HepG2 (cell line): ENCODE measurements around the gene ZNF23. TPM values are rescaled to one million over a fixed set of nuclear protein-coding genes. Genes with fewer than 3 reads are reported as not detected.

Experiments
- GTF2F1 ChIP-seq: fragments of 150-350 bp; IDR thresholded peaks from 2 replicates; pipeline ENCODE4 v1.6.1; 2014; ENCODE audit warnings: low read length
- MED13 ChIP-seq: sonication (generic); formaldehyde crosslinking; IDR thresholded peaks from 2 replicates; pipeline ENCODE4 v1.5.0; 2020; ENCODE audit warnings: missing genetic modification reagents
- MXD4 ChIP-seq: IDR thresholded peaks from 2 replicates; pipeline ENCODE4 v1.6.1; 2016; ENCODE audit warnings: mild to moderate bottlenecking, missing biosample characterization, missing genetic modification reagents
- NCOR1 ChIP-seq: fragments of 200-600 bp; sonication (generic); IDR thresholded peaks from 2 replicates; pipeline ENCODE4 v1.7.0; 2017; ENCODE audit warnings: antibody characterized with exemption, low read length, borderline replicate concordance
- NFIC ChIP-seq: IDR thresholded peaks from 2 replicates; pipeline ENCODE4 v1.6.1; 2012; ENCODE audit warnings: mild to moderate bottlenecking, low read length, inconsistent platforms
- NFKBIZ ChIP-seq: IDR thresholded peaks from 2 replicates; pipeline ENCODE4 v1.6.1; 2018; ENCODE audit warnings: missing genetic modification reagents, missing compliant biosample characterization
- NR2F1 ChIP-seq, 2 experiments: fragments of 450-650 bp in 1 of 2; formaldehyde crosslinking in 1 of 2; IDR thresholded peaks; 2 replicates each; pipeline versions ENCODE4 v1.5.0 to v1.6.1; 2016 to 2020; ENCODE audit warnings: mild to moderate bottlenecking in 1 of 2, missing compliant biosample characterization in 1 of 2, missing genetic modification reagents in 1 of 2, moderate library complexity in 1 of 2
- POLR2AphosphoS2 ChIP-seq: IDR thresholded peaks from 2 replicates; pipeline ENCODE4 v1.6.1; 2011; ENCODE audit warnings: low read depth, low read length, improper control_type of control experiment
- POLR2AphosphoS5 ChIP-seq: IDR thresholded peaks from 2 replicates; pipeline ENCODE4 v1.6.1; 2012; ENCODE audit warnings: low read depth, low read length
- RBFOX2 ChIP-seq: fragments of 200-400 bp; formaldehyde crosslinking; IDR thresholded peaks from 2 replicates; pipeline ENCODE4 v1.6.1; 2017; ENCODE audit warnings: low read depth, mild to moderate bottlenecking, low read length
- RELA ChIP-seq: sonication (generic); formaldehyde crosslinking; IDR thresholded peaks from 2 replicates; pipeline ENCODE4 v1.4.0; 2020; ENCODE audit warnings: missing genetic modification reagents
- ZNF136 ChIP-seq: sonication (generic); formaldehyde crosslinking; IDR thresholded peaks from 2 replicates; pipeline ENCODE4 v1.8.1; 2022; ENCODE audit warnings: low read depth, mild to moderate bottlenecking, moderate library complexity, missing genetic modification reagents
- ZNF160 ChIP-seq: sonication (generic); formaldehyde crosslinking; IDR thresholded peaks from 2 replicates; pipeline ENCODE4 v1.8.0; 2022; ENCODE audit warnings: mild to moderate bottlenecking, inconsistent platforms, missing genetic modification reagents
- ZNF33B ChIP-seq: sonication (generic); formaldehyde crosslinking; IDR thresholded peaks from 2 replicates; pipeline ENCODE4 v1.5.1; 2020; ENCODE audit warnings: mild to moderate bottlenecking, missing genetic modification reagents
- ZNF549 ChIP-seq: sonication (generic); formaldehyde crosslinking; IDR thresholded peaks from 2 replicates; pipeline ENCODE4 v1.5.0; 2020; ENCODE audit warnings: missing genetic modification reagents
- ZNF567 ChIP-seq: sonication (generic); formaldehyde crosslinking; IDR thresholded peaks from 2 replicates; pipeline ENCODE4 v1.8.1; 2023; ENCODE audit warnings: mild to moderate bottlenecking, missing genetic modification reagents, borderline replicate concordance
- ZNF761 ChIP-seq: sonication (generic); formaldehyde crosslinking; conservative IDR thresholded peaks from 2 replicates; pipeline ENCODE4 v1.4.0; 2020; ENCODE audit warnings: mild to moderate bottlenecking, missing genetic modification reagents
- polyA plus RNA-seq, 8 experiments: library from polyadenylated mRNA; depleted of rRNA in 3 of 8; stranded (reverse) in 7 of 8; unstranded in 1 of 8; fragments of >200 nt; fragmentation: Illumina TruSeq in 4 of 8; extraction: Trizol in 4 of 8; gene quantifications; 2 replicates each; pipeline versions ENCODE4 v1.2.1 to v1.2.3, GENCODE V29; 2011 to 2016; ENCODE audit warnings: low read depth in 4 of 8, missing spikeins in 1 of 8, mixed read lengths in 1 of 8; ENCODE audit not compliant: insufficient read depth in 1 of 8
- total RNA-seq, 5 experiments: library from RNA; depleted of rRNA; stranded (reverse); fragments of >200 nt; fragmentation: Illumina TruSeq; extraction: Trizol; gene quantifications; 2 replicates each; pipeline ENCODE4 v1.2.3, GENCODE V29; 2016; ENCODE audit warnings: low read depth in 1 of 5
- TF ChIP-seq, protein P1 (sequence below): sonication (generic); formaldehyde crosslinking; IDR thresholded peaks from 2 replicates; pipeline ENCODE4 v1.5.0; 2020; ENCODE audit warnings: mild to moderate bottlenecking, missing genetic modification reagents, moderate library complexity
- TF ChIP-seq, protein P2 (sequence below): sonication (generic); formaldehyde crosslinking; IDR thresholded peaks from 2 replicates; pipeline ENCODE4 v1.4.0; 2020; ENCODE audit warnings: mild to moderate bottlenecking, missing genetic modification reagents, borderline replicate concordance
- TF ChIP-seq, protein P3 (sequence below): sonication (generic); formaldehyde crosslinking; conservative IDR thresholded peaks from 2 replicates; pipeline ENCODE4 v1.4.0; 2020; ENCODE audit warnings: missing genetic modification reagents
- TF ChIP-seq, protein P4 (sequence below): IDR thresholded peaks from 2 replicates; pipeline ENCODE4 v1.6.1; 2016; ENCODE audit warnings: missing compliant biosample characterization, missing genetic modification reagents, borderline replicate concordance

Gene ZNF23
- total and polyA plus RNA-seq, 2 of the 13 experiments (the other 11 are each of a cell fraction or from before 2014, with no cell fraction given): 8.6 to 12.2 TPM

DNA sequence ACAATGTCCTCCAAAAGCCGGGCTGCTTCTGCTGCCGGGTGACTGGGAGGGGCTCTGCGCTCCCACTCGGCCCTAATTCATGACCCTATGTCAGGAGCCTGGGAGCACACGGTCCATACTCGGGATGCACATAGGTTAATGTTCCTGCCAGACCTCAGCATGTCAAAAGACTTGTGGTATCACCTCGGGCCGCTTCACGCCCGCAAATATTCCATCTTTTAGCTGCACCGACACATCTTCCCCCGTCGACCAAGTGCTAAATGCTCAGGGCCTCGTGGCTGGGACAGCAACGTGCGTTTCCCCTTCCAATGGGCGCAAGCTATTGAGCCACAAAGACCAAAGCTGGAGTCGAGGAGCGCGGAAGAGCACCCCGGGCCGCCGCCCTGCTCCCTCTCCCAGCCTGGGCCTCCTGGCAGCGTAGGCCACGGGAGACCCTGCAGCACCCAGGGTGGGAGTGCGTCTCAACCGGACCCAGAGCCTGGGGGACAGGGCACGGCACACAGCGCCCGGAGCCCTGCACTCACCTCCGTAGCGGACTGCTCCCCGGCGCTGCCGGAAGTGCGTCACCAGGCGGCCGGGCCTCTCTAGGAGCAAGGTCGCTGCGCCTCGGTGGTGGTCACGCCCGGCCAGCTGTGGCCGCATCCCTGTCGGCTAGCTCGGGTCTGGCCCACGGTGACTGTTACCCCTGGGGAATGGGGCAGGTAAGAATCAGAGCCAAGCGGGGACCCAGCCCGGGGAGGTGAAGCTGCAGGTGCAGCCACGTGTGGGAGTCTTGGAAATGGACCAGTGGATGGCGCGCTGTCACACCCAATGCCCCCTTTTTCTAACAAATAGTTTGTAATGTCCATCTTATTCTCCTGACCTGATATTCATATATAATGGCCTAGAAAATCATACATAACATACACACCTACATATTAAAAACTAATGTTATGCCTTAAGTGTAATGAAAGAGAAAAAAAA lies at the start of gene ZNF23 (continued):
- no peak; the same call in 1 of the 2 replicates for TF ChIP-seq NCOR1
- TF ChIP-seq GTF2F1: no peak
- TF ChIP-seq, protein P1, sequence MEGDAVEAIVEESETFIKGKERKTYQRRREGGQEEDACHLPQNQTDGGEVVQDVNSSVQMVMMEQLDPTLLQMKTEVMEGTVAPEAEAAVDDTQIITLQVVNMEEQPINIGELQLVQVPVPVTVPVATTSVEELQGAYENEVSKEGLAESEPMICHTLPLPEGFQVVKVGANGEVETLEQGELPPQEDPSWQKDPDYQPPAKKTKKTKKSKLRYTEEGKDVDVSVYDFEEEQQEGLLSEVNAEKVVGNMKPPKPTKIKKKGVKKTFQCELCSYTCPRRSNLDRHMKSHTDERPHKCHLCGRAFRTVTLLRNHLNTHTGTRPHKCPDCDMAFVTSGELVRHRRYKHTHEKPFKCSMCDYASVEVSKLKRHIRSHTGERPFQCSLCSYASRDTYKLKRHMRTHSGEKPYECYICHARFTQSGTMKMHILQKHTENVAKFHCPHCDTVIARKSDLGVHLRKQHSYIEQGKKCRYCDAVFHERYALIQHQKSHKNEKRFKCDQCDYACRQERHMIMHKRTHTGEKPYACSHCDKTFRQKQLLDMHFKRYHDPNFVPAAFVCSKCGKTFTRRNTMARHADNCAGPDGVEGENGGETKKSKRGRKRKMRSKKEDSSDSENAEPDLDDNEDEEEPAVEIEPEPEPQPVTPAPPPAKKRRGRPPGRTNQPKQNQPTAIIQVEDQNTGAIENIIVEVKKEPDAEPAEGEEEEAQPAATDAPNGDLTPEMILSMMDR: peak; percentile 57
- peak; percentile 84; the same call in 1 of the 2 replicates for TF ChIP-seq ZNF136 (CRISPR knock-in tag)
- peak in 1 of 2 experiments; percentile 46; a peak in 1 of 4 replicates for TF ChIP-seq NR2F1 (CRISPR knock-in tag; IDR thresholded peaks at IDR 0.05)
- TF ChIP-seq, protein P2, sequence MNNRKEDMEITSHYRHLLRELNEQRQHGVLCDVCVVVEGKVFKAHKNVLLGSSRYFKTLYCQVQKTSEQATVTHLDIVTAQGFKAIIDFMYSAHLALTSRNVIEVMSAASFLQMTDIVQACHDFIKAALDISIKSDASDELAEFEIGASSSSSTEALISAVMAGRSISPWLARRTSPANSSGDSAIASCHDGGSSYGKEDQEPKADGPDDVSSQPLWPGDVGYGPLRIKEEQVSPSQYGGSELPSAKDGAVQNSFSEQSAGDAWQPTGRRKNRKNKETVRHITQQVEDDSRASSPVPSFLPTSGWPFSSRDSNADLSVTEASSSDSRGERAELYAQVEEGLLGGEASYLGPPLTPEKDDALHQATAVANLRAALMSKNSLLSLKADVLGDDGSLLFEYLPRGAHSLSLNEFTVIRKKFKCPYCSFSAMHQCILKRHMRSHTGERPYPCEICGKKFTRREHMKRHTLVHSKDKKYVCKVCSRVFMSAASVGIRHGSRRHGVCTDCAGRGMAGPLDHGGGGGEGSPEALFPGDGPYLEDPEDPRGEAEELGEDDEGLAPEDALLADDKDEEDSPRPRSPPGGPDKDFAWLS (CRISPR knock-in tag): peak; percentile 84; the same call in 1 of the 2 replicates
- TF ChIP-seq NFKBIZ: peak; percentile 96
- TF ChIP-seq, protein P3, sequence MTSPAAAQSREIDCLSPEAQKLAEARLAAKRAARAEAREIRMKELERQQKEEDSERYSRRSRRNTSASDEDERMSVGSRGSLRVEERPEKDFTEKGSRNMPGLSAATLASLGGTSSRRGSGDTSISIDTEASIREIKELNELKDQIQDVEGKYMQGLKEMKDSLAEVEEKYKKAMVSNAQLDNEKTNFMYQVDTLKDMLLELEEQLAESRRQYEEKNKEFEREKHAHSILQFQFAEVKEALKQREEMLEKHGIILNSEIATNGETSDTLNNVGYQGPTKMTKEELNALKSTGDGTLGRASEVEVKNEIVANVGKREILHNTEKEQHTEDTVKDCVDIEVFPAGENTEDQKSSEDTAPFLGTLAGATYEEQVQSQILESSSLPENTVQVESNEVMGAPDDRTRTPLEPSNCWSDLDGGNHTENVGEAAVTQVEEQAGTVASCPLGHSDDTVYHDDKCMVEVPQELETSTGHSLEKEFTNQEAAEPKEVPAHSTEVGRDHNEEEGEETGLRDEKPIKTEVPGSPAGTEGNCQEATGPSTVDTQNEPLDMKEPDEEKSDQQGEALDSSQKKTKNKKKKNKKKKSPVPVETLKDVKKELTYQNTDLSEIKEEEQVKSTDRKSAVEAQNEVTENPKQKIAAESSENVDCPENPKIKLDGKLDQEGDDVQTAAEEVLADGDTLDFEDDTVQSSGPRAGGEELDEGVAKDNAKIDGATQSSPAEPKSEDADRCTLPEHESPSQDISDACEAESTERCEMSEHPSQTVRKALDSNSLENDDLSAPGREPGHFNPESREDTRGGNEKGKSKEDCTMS: 0 out of 2 replicates have a peak, but pooled peaks have one; percentile 31
- TF ChIP-seq, protein P4, sequence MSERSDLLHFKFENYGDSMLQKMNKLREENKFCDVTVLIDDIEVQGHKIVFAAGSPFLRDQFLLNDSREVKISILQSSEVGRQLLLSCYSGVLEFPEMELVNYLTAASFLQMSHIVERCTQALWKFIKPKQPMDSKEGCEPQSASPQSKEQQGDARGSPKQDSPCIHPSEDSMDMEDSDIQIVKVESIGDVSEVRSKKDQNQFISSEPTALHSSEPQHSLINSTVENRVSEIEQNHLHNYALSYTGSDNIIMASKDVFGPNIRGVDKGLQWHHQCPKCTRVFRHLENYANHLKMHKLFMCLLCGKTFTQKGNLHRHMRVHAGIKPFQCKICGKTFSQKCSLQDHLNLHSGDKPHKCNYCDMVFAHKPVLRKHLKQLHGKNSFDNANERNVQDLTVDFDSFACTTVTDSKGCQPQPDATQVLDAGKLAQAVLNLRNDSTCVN (CRISPR knock-in tag): peak; percentile 87; the same call in 1 of the 2 replicates
- peak; percentile 75 for TF ChIP-seq ZNF160
- peak; percentile 96 for TF ChIP-seq POLR2AphosphoS5
- peak; percentile 93 for TF ChIP-seq RELA (CRISPR knock-in tag)
- TF ChIP-seq ZNF33B (CRISPR knock-in tag): 0 out of 2 replicates have a peak, but pooled peaks have one; percentile 4
- no peak; the same call in 1 of the 2 replicates for TF ChIP-seq POLR2AphosphoS2
- no peak; the same call in 1 of the 2 replicates for TF ChIP-seq MED13 (CRISPR knock-in tag)
- TF ChIP-seq RBFOX2: peak; percentile 99
- TF ChIP-seq MXD4: peak; percentile 96
- TF ChIP-seq ZNF549 (CRISPR knock-in tag): no peak
- TF ChIP-seq ZNF567 (CRISPR knock-in tag): peak; percentile 83
- no peak for TF ChIP-seq NFIC
- TF ChIP-seq ZNF761 (CRISPR knock-in tag): peak; percentile 80; the same call in 1 of the 2 replicates
